ENCODE results near the gene MVD. TPM values are rescaled to one million over a fixed set of nuclear protein-coding genes. Genes with fewer than 3 reads are reported as not detected.

Gene MVD
- total and polyA plus RNA-seq, 2 of the 13 experiments (the other 11 are each of a cell fraction or from before 2014, with no cell fraction given), result 28.1 to 187 TPM

GRCh38 chr16:88700322-88700635, 37.4 kb upstream of the MVD start (continued):
- TF ChIP-seq ADNP (CRISPR knock-in tag; IDR thresholded peaks at IDR 0.05) (no peak), ZKSCAN8 (CRISPR knock-in tag; IDR thresholded peaks at IDR 0.05; ENCODE audit: borderline replicate concordance) (no peak), HOXD1 (CRISPR knock-in tag; IDR thresholded peaks at IDR 0.05) (no peak), ZNF614 (CRISPR knock-in tag; IDR thresholded peaks at IDR 0.05; ENCODE audit: borderline replicate concordance) (no peak), GABPB1 (CRISPR knock-in tag; IDR thresholded peaks at IDR 0.05) (no peak), ZFP36L2 (CRISPR knock-in tag; IDR thresholded peaks at IDR 0.05) (no peak), ZSCAN22 (CRISPR knock-in tag; IDR thresholded peaks at IDR 0.05) (no peak), SP2 (CRISPR knock-in tag; IDR thresholded peaks at IDR 0.05) (no peak), FOXA3 (CRISPR knock-in tag; IDR thresholded peaks at IDR 0.05) (no peak), CENPT (CRISPR knock-in tag; IDR thresholded peaks at IDR 0.05; ENCODE audit: low read depth) (0 out of 2 replicates have a peak, but pooled peaks have one; percentile 55), ZNF280B (CRISPR knock-in tag; IDR thresholded peaks at IDR 0.05; ENCODE audit: borderline replicate concordance) (no peak), KAT2B (IDR thresholded peaks at IDR 0.05; ENCODE audit: borderline replicate concordance, low read depth, low read length) (no peak), CAMTA2 (CRISPR knock-in tag; IDR thresholded peaks at IDR 0.05; ENCODE audit: borderline replicate concordance) (no peak), CEBPB (IDR thresholded peaks at IDR 0.05; ENCODE audit: borderline replicate concordance, low read depth, low read length) (0 out of 2 replicates have a peak, but pooled peaks have one; percentile 22), RAD51 (IDR thresholded peaks at IDR 0.05; ENCODE audit: borderline replicate concordance) (no peak), TCF7L2 (IDR thresholded peaks at IDR 0.05; ENCODE audit: low read depth, low read length) (no peak), PPARG (CRISPR knock-in tag; conservative IDR thresholded peaks at IDR 0.05) (no peak), SNRNP70 (IDR thresholded peaks at IDR 0.05; ENCODE audit: low read depth, low read length) (no peak), RFXAP (CRISPR knock-in tag; IDR thresholded peaks at IDR 0.05; ENCODE audit: borderline replicate concordance) (no peak), EED (CRISPR knock-in tag; IDR thresholded peaks at IDR 0.05) (no peak), CHCHD3 (CRISPR knock-in tag; IDR thresholded peaks at IDR 0.05) (no peak), DNMT1 (CRISPR knock-in tag; IDR thresholded peaks at IDR 0.05) (no peak), TBX2 (CRISPR knock-in tag; IDR thresholded peaks at IDR 0.05; ENCODE audit: borderline replicate concordance) (no peak), KDM4B (CRISPR knock-in tag; IDR thresholded peaks at IDR 0.05) (no peak), TRIM22 (IDR thresholded peaks at IDR 0.05) (no peak), ZMYM3 (CRISPR knock-in tag; IDR thresholded peaks at IDR 0.05) (no peak), HMG20B (CRISPR knock-in tag; conservative IDR thresholded peaks at IDR 0.05) (no peak), MIER3 (CRISPR knock-in tag; IDR thresholded peaks at IDR 0.05; ENCODE audit: borderline replicate concordance) (no peak)
- TF ChIP-seq, protein P1, sequence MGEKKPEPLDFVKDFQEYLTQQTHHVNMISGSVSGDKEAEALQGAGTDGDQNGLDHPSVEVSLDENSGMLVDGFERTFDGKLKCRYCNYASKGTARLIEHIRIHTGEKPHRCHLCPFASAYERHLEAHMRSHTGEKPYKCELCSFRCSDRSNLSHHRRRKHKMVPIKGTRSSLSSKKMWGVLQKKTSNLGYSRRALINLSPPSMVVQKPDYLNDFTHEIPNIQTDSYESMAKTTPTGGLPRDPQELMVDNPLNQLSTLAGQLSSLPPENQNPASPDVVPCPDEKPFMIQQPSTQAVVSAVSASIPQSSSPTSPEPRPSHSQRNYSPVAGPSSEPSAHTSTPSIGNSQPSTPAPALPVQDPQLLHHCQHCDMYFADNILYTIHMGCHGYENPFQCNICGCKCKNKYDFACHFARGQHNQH (CRISPR knock-in tag; IDR thresholded peaks at IDR 0.05), result no peak

Measured in HepG2 (cell line).